Ovary (tissue), 3 donors: Measurements from ENCODE around the gene EYA2.

Experiments
- CTCF ChIP-seq, 3 donors: fragments of 450-650 bp in 2 of 3; fragments of 200-600 bp in 1 of 3; IDR thresholded peaks; one replicate each; pipeline versions ENCODE4 v1.5.1 to v1.8.0; 2016 to 2022; ENCODE audit warnings: antibody characterized with exemption in 3 of 3, mild to moderate bottlenecking in 1 of 3
- POLR2A ChIP-seq: fragments of 450-650 bp; IDR thresholded peaks from one replicate; pipeline ENCODE4 v1.6.1; 2017; ENCODE audit warnings: antibody characterized with exemption, mild to moderate bottlenecking, moderate library complexity
- donor health status: DM: no; HTN: no; CAD: no.

DNA sequence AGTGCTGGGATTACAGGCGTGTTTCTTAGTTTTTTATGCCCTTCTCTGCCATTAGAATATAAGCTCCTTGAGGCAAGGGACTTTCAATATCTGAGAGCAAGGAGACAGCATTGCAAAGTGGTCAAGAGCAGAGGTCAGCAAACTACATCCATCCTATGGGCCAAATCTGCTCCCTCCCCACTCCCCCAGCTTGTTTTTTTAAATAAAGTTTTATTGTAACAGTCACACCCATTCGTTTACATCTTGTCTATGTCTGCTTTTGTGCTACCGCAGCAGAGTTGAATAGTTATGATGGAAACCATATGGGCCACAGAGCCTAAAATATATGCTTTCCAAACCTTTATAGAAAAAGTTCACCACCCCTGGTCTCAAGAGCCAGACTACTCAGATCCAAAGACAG is 227.9 kb downstream of the EYA2 start:
- TF ChIP-seq CTCF (IDR thresholded peaks at IDR 0.05) (no peak), POLR2A (no peak)
